ENCODE measurements around the gene DUSP7.

The DUSP7 gene

DNA sequence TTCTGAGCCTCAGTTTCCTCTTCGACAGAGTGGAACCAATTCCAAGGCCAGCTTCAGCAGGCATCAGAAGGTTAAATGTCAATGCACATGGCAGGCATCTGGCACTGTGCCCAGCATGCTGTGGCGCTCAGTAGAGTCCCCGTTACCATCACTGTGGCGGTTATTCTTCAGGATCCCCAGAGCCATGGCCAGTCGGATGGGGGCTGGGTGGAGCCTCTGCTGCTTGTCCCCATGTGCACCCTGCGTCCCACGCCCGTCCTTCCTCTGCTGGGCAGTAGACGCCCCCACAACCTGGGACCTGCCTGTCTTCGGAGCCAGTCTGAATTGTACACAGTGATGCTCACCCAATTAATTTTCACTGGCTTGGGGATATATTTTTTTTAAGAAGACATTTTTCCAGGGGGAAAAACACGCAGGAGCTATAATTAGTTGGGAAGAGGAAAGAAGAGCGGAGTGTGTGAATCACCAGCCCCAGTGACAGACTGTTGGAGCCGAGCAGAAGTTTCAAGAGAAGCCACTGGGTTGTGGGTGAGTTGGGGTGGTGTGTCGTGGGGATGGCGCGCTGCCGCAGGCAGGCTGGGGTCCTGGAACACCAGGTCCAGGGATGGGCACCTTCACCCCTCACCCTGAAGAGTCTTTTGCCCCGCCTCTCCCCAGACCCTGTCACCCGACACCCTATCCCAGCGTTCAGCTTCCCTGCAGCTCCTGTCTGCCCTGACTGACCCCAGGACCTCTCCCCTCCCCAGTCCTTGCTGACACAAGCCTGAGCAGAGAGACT, 33.9 kb downstream of the DUSP7 start:
- TF ChIP-seq, protein P1, sequence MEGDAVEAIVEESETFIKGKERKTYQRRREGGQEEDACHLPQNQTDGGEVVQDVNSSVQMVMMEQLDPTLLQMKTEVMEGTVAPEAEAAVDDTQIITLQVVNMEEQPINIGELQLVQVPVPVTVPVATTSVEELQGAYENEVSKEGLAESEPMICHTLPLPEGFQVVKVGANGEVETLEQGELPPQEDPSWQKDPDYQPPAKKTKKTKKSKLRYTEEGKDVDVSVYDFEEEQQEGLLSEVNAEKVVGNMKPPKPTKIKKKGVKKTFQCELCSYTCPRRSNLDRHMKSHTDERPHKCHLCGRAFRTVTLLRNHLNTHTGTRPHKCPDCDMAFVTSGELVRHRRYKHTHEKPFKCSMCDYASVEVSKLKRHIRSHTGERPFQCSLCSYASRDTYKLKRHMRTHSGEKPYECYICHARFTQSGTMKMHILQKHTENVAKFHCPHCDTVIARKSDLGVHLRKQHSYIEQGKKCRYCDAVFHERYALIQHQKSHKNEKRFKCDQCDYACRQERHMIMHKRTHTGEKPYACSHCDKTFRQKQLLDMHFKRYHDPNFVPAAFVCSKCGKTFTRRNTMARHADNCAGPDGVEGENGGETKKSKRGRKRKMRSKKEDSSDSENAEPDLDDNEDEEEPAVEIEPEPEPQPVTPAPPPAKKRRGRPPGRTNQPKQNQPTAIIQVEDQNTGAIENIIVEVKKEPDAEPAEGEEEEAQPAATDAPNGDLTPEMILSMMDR (conservative IDR thresholded peaks at IDR 0.05; ENCODE audit: low read depth, low read length): no peak
- no peak overlapping the region for H3K4me3 ChIP-seq (ENCODE audit: low read depth, low read length)
- no peak for DNase-seq (ENCODE audit: low read depth)

DNA sequence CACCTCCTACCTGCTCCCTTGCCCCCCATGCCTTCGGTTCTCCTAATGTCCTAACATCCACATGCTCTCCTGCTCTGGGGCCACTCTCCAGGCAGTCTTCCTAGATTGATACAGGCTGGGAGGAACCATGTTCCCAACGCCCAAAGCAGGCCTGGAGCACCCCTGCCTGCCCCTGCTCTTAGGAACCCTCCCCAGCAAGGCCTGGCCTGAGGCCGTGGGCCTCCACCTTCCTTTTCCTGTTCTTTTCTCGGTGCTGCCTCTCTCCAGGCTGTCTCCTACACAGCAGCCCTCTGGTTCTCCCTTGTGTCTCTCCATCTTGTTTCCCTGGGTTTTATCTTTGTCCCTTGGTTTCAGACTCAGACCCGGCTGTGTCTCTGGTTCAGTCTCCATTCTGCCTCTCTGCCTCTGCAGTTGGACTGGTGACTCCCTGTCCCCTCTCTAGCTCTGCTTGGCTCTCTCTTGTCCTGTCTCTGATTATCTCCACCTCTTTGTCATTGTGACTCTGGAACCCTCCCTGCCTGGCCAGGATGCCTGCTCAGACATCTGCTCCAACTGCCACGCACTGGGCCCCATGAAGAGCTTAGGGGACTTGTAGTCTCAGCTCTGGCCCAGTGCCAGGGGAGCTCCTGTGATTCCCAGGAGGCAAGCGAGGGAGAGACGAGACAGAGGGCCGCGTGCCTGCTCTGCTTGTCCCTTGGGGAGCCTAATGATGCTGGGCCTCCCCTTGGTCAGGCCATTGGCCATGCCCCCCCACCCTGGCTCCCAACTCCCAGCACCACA, 34.7 kb downstream of the DUSP7 start:
- DNase-seq (ENCODE audit: low read depth): no peak
- H3K4me3 ChIP-seq (ENCODE audit: low read depth, low read length): no peak overlapping the region
- TF ChIP-seq, protein P1 (conservative IDR thresholded peaks at IDR 0.05; ENCODE audit: low read depth, low read length): no peak

DNA sequence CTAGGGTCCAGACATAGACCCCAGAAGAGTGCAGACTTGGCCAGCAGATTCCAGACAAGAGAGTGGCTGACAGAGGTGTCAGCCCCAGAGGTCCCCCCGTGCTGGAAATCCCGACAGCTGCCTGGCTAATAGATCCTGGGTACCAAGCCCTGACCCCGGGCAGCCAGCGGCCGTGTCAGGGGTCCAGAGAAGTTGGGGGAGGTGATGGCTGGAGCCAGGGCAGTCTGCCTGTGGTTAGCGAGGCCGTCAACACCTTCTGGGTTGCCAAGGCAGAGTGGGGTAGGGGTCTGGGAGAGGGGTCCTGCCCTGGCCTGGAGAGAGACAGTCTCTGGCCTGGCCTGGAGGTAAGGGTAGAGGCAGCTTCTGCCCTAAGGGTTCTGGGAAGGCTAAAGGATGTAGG, 35.6 kb downstream of the DUSP7 start:
- DNase-seq (ENCODE audit: low read depth): no peak
- no peak overlapping the region for H3K4me3 ChIP-seq (ENCODE audit: low read depth, low read length)
- TF ChIP-seq, protein P1 (conservative IDR thresholded peaks at IDR 0.05; ENCODE audit: low read depth, low read length): no peak

DNA sequence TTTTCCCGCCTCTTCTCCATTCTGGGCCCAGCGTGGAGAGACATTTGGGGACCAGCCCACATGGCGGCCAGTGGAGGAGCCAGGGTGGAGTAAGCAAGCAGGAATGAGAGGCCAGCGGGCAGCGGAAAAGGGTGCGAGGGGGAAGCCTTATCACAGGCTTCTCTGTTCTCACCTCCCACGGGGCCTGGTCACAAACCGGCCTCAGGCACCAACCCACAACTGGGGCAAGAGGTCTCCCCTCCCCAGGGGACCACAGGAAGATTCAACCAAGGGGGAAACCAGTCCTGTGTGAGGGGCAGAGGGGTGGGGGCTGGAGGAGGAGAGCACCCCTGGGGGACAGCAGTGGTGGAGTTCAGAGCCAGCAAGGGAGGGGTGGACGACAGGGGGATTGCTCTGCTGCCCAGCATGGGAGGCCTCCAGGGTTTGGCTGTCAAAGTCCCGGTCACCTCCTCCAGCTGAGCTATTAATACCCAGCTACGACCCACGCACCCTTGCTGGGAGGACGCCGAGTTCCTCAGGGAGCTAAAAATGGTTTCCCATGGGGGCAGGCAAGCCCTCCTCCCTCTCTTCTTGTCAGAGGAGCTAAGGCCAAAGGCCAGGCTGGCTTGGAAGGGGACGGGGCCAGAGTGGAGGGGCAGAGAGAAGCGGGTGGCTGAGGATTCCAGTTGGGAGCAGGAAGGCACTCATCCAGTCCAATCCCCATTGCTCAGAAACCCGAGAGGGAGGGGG, 36.9 kb downstream of the DUSP7 start:
- no peak for DNase-seq (ENCODE audit: low read depth)
- H3K4me3 ChIP-seq (ENCODE audit: low read depth, low read length): no peak overlapping the region
- TF ChIP-seq, protein P1 (conservative IDR thresholded peaks at IDR 0.05; ENCODE audit: low read depth, low read length): no peak

DNA sequence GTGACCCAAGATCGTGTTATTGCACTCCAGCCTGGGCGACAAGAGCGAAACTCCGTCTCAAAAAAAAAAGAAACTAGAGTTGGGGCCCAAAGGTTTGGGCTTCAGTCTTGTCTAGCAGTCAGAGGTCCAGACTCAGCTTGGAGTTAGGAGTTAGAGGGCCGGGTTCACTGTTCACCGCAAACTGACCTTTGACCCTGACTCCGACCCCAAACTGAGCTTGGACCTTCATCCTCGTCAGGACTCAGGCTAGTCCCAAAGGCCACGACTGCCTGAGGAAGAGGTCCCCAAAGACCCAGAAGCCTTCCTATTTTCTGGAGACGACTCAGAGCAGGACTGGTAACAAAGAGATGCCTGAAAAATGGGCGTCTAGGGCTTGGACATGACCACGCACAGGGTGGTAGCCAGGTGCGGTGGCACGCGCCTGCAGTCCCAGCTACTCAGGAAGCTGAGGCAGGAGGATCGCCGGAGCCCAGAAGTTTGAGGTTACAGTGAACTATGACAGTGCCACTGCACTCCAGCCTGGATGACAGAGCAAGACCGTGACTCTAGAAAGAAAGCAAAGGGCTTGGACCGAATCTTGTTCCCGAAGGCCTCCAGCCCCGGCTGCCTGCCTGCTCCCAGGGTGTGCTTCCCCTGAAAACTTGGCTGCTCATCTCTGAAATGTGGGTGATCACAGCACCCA, 37.9 kb downstream of the DUSP7 start:
- no peak overlapping the region for H3K4me3 ChIP-seq (ENCODE audit: low read depth, low read length)
- DNase-seq (ENCODE audit: low read depth): no peak
- TF ChIP-seq, protein P1 (conservative IDR thresholded peaks at IDR 0.05; ENCODE audit: low read depth, low read length): no peak

DNA sequence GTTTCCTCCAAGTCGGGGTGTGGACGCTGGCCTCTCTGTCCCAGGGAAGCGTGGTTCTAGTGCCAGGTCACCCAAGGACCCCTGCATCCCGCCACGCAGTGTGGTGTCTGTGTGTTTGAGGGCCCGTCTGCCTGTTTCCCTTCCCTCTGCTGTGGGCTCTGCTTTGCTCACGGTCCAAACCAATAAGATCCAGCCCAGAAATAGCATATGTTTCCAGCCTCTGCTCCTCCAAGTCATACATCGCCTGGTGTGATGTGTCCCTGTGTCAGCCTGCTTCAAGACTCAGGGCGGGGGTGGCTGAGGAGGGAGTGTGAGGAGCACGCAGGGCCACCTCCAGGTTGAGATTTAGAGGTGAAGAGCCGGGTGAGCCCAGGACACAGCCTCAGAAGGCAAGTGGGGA, 38.8 kb downstream of the DUSP7 start:
- TF ChIP-seq, protein P1 (conservative IDR thresholded peaks at IDR 0.05; ENCODE audit: low read depth, low read length): no peak
- no peak for DNase-seq (ENCODE audit: low read depth)
- H3K4me3 ChIP-seq (ENCODE audit: low read depth, low read length): no peak overlapping the region
